Activated CD8-positive, alpha-beta memory T cell treated with anti-CD3 and anti-CD28 coated beads for 1 hour (primary cell): ENCODE measurements around the gene CDK6.

Source experiments
- DNase-seq, 2 donors: peaks; one replicate each; pipeline ENCODE4 v3.0.0-alpha.2; 2020; ENCODE audit warnings: low read depth in 1 of 2; ENCODE audit errors: extremely low read depth in 1 of 2

CDK6 gene

DNA sequence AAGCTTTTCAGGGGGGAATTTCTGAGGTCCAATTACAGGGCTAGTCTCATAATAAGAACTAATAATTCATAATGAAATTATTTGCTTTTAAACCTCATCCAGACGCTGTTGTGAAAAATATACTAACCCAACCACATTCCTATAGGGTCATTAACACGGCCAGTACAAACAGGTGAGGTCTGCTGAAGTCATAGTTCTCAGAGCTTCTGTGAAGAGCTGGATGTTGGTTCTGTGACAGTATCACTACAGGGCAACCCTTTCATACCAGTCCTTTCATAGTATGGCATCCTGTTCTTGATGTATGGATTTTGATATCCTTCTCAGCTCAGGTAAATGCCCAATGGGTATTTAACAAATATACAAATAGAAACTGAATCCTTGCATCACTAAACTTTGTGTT is 183.8 kb downstream of the CDK6 start:
- DNase-seq = no peak

DNA sequence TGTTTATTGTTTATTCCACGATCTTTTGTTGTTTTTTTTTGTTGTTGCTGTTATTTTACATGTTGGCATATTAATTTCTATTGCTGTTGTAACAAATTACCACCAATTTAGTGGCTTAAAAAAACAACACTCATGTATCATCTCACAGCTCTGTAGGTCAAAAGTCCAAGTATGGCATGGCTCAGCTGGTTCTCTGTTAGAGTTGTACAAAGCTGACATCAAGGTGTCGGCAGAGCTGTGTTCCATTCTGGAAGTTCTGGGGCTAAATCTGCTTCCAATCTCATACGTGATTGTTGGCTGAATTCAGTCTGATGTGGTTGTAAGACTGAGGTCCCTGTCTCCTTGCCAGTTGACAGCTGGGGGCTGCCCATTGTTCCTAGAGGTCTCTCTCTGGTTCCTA is 186.0 kb downstream of the CDK6 start:
- no peak for DNase-seq

DNA sequence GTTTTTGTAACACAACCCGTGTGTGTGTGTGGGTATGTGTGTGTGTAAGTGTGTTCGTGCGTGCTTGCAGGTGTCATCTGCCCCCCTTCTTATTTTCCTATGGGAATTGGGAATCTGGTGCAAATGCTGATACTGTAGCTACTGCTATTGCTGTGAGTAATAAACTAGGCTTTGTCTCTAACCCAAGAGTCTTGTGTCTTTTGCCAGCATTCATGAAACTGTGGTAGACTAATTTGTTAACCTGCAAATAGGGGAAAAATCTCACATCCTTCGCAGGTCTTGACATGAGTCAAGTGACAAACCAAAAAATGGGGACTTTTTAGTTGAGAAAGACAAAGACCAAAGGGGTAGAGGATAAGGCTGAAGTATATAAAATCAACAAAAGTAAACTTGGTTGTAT is 188.3 kb downstream of the CDK6 start:
- DNase-seq = no peak

DNA sequence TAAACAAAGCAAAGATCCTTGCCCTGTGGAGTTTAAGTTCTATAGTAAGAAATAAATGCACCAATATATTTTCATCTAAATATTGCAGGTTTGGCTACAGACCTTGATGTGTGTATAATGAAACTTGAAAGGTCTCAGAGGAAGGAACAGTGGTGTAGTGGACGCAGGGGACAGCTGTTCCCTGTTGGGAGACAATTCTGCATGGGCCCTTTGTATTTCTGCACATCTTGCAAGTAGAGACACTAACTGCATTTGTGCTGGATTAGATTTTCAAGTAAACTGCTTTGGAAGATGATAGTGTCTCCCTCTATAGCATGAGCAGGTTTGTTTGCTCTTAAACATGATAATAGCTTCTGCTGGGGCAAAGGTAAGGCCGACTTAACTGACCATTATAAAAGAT is 188.7 kb downstream of the CDK6 start:
- no peak for DNase-seq

DNA sequence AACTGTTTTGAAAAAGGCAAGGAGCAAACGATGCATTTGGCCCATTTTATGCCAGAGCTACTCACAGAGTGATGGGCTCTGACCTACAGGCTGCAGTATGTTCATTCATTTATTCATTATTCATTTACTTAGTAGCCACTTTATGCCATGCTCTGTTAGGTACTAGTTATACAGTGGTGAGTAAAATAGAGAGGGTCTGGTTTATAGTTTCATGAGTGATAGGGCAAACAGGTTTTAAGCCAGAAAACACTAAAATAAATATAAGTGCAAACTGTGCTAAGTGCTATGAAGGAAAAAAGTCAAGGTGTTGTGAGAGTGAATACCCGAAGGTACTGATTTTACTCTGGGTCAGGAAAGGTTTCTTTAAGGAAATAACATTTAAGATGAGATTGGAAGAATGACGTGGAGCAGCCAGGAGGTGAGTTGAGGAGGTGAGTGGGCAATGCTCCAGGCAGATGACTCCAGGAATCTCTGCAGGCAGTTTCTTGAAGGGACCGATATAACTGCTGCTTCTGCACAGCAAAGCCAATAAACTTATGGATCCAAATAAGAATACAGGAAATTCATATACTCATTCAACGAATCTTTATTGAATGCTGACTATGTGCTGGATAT is 189.3 kb downstream of the CDK6 start:
- DNase-seq = no peak

DNA sequence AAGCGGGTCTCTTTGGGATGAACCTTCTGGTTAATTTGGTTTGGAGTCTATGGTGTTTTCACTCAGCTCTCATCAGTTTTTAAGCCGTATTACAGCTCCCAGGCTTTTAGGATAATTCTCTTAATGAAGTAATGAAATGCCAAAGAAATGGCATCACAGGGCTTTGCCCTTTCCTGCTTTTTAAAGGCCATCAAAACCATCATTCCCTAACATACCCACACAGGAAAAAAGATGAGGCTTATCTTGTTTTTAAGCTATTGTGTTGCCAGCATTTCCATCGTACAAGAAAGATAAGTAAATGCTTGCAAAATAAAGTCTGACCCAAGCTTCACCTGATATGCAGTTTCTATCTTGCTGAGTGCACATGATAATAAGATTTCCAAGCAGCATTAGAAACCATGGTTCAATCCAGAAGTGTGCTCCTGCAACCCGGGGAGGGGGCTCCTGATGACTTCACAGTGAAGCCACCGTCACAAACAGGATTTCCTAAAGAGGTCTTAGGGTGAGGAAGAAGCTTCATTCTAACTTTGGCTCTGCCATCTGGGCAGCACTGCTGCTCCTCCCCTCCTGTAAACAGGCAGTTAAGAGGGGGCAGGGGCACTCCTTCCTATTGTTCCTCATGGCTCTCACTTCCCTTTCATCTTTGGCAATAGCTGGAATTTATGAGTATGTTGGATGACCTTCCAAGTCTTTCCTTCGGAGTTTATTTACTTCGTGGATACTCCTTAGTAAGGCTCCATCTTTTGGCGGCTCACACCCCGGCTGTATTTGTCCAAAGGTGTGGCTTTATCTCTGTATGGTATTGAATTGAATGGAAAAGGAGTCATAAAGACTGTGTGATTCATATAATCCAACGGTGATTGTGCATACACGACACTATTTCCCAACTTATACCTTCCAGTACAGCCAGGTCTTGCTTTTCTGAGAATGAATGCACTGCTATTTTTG is 191.0 kb downstream of the CDK6 start:
- DNase-seq = no peak

DNA sequence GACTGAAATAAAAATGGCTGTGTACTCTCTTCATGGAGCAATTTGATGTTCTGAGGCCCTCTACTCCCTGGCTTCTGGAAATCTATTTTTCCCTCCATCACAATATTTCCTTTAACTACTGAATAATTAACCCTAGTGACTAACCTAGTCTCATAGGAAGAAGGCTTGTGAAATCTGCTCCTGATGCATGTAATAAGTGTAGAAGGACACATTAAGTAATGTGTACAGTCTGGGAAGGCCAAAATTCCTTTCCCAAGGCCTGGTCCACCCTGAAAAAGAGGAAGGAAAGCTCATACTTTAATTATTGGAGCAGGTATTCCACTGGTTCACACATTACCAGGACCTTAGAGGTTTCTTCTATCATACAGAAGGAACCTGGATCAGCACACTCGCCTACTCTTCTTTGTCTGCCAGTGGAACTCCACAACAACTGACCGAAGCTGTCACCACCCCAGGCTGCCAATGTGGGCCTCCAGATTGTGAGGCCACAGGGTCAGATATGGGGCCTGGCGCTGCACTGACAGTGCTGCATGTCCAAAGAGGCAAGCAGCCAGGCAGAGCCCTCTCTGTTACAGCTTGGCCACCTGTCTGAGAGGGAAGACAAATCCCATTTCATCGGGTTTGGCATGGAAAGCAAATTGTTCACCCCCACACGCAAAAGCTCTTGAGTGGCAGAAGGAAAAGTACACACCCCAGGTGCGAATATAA is 191.8 kb downstream of the CDK6 start:
- DNase-seq = no peak

DNA sequence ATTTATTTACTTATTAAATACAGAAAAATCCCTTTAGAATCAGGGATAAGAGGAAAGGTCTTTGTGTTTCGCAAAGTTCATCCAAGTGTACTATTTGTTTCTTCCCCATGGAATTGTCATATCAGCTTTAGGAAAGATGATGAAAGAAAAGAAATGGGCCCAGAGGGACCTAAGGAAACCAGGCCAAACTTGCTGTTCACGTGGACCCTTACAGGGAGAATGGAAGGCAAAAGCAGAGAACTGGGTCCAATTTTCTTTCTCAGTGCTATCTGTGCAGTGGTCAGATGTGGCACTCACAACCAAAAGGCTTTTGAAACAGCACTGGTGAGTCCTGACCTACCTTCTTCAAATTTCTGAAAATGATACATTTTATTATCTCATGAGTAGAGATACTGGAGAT is 192.6 kb downstream of the CDK6 start:
- no peak for DNase-seq

DNA sequence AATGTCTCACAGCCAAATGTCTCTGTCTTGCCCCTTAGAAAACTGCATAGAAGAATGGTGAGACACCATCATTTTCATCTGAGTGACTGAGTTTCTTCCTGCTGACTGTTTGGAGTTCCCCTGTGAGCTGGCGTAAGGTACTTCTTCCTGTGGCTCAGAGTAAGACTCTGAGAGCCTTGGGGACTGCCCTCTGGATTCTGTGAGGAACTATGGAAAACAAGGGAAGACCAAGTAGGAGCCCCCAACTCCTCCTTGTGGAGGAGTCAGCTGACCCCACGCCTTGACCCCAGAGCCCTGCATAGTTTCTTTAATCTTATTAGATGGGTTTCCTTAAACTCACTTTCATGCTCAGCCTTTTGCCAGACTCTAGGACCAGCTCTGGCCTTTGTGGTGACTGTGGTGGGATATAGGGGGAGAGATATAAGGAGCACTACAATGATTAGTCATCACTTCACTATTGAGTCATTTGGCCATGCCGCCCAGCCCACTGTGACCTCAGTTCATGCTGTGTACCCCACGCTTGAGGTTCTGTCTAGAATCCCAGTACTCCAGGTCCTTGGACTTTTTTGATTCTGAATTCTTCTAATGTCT is 194.4 kb downstream of the CDK6 start:
- DNase-seq = peak in 1 of 2 donors; percentile 15

DNA sequence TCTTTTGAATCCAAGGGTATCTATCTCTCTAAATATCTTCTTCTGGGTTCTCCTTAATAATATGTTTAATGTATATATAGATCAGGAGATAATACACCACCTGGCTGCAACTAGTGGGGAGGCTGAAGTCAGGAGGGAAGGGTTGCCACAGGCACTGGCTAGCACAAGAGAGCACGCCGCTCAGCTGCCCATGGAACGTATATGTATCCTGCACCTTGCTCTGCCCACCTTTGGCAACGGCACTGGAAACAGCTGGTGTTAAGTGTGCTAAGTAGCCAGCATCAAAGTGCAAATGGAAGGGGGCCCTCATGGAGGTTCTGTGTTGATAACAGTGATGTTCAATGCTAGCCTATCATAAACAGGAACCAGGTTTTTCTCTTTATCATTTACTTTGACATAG is 196.4 kb downstream of the CDK6 start:
- DNase-seq = no peak

DNA sequence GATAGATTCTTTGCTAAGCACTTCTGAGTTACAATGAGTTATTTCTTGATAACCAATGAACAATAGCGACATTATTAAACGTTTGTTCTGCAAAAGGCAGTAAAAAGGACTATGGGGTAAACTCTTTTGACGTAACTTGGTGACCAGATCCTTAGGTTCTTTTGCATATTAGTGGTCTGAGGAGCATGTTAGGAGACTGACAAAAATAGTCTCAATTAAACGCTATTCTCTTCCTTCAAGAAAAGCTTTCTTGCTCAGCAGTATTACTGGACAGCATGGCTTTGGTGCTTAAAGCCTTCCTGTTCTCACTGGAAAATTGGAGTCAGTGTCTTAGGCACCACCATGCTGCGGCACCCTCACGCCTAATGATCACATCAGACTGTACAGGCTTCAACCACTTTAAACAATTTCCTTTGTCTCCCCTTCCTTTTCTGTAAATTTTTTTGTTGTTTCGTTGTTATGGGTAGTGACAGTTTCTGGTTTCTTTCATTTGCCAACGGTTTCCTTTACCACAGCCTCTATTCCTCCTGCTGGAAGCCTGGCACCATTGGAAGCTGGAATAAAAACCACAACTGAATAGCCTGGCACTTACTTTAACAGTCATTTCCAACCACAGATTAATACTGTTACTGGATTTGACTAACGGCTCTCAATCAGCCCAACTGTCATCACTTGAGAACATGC is 197.0 kb downstream of the CDK6 start:
- DNase-seq = no peak

DNA sequence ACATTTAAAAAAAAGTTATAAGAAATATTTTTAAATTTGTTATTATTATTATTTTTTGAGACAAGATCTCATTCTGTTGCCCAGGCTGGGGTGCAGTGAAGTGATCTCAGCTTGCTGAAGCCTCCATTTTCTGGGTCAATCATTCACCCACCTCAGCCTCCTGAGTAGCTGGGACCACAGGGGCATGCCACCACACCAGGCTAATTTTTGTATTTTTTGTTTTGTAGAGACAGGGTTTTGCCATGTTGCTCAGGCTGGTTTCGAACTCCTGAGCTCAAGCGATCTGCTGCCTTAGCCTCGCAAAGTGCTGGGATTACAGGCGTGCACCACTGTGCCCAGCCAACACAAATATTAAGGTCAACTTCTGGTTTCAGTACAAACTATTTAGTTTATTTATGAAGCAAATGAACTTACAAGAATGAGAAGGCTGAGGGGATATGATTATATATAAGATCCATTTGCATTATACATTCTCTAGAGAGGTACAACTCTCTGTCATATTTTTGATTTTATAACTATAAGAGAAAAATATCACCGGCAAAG is 200.3 kb downstream of the CDK6 start:
- DNase-seq = no peak

DNA sequence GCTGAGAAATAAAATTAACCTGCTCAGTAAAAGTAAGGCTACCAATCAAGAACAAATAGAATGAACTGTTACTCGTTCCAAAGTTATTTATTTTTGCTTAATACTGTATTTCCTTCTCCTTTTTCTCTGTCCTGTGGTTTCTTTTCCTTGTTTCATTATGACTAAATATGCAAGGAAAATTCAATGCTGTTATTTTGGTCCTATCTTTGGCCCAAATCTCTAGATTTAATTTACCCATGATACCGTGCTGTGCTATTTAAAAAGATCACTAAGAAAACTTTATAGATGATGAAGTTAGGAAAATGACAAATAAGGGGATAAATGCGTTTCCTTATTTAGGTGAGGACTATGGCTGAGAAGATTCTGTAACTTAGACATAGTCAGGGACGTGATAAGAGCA is 200.8 kb downstream of the CDK6 start:
- DNase-seq = no peak

DNA sequence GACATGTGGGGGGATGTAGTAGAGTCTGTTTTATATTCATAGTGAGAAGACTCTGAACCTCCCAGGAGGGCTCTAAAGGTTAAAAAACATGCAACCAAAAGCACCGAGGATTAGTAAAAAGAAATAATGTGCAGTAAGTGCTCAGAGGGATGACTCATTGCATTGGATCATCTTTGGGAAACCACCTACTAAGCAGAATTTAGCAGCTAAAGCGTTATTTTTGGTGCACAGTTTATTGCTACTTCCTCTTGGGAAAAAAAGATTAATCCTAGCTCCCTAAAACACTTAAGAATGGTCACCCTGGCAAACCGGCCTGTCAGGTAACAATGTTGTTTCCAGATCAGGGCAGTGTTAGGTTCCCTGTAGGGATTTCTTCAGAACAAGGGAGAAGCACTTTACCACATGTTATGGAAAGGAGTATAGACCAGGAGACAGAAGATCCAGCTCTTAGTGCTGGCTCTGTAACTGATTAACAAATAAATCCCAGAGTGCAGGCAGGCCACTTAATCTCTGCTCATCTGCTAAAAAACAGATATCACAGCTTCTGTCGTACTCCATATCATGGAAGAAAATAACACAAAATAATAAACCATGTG is 201.4 kb downstream of the CDK6 start:
- no peak for DNase-seq

DNA sequence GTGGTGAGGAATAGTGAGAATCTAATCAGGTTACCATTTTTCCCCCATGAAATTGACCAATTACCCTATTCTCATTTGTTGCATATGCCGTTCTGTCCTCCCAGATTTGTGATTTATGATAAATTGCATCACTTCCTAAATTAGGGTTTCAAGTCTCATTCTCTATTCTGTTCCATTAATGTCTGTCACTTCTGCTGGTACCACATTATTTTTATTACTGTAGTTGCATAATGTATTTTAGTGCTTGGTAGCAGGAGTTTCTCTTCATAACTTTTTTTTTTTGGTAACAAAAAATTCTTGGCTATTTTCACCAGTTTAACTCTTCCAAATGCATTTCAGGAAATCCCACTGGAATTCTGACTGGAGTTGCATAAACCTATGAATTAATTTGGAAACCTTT is 202.2 kb downstream of the CDK6 start:
- no peak for DNase-seq

DNA sequence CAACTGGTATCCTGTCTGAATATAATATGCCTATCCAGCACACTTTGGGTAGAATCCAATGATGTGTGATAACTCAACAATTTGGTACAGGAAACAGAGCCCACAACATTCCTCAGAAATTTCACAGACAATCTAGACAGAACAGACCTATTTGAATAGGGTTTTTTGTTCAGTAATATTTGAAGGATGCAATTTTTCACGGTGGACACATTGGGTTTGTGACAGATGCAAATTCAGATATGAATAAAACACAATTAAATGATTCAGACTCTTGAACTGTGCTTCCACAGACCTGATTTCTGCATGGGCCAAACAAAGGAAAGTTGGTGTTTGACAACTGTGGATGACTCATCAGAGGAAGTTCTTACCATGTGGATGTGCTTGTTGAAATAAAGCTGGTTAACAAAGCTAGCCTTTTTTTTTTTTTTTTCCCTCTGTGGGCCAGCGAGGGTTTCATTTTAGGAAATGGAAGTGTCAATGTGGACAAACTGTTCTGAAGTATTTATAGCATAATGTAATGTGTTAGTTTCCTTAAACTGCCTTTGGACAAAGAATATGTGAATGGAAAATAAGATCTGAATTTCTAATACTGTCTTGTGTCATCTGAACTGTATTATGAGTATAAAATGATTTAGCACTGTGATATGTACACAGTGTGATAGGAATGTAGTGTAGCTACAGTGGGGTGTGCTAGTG is 203.0 kb downstream of the CDK6 start:
- peak in 1 of 2 donors; percentile 3 for DNase-seq

DNA sequence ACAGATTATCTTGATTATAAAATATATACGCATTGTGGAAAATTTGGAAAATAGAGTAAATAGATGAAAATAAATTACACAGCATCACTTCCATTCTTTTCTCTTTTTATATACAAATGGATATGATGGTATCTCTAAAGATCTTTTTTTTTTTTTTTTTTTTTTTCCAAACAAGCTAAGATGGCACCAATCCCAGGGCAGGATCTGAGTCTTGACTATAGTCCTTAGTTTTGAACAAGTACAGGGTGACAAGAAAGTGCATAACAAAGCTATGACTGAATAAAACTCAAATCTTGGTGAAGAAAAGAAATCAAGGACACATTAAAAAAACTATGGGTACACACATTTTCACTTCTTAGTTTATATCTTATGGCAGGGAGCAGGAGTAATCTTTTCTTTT is 203.6 kb downstream of the CDK6 start:
- no peak for DNase-seq

DNA sequence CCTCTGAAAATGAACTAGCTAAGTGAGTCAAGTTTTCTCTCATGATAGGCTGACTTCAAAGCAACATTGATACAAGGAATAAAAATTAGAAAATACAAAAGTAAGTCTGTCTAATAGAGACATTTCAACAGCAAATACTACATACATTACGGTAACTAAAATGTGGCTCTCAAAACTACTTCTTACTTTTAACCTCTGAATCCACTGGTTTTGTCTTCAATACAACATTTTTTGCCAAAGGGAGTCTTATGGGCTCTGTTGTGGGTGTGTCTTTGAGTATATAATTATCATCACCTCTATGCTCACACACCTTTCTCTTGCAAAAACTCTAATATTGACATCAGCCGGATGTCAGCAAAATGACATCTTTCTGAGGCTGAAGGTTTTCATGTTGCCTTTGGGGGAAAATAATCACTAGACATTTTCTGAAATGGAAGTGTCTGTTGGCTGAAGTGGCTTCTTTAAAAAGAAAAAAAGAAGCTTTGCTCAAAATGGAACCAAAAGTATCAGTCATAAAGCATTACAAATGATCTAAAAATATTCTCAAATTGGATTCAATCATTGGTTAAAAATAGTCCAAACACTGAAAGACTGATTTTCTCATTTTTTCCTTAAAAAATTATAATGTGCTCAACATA is 204.4 kb downstream of the CDK6 start:
- no peak for DNase-seq
